Activated CD4-positive, alpha-beta memory T cell treated with anti-CD3 and anti-CD28 coated beads for 36 hours (primary cell): Measurements from ENCODE around the gene SLIT1. TPM values are rescaled to one million over a fixed set of nuclear protein-coding genes. Genes with fewer than 3 reads are reported as not detected.

Source experiments
- CTCF ChIA-PET: fragments of 350-600 bp; sonication (Branson Sonifier 250); formaldehyde crosslinking; loops from one replicate; lab custom pipeline; 2021; ENCODE audit warnings: antibody characterized with exemption, inconsistent platforms; lab: Charles Lee
- POLR2A ChIA-PET: fragments of 350-600 bp; sonication (Branson Sonifier 250); formaldehyde crosslinking; loops from one replicate; lab custom pipeline; 2021; ENCODE audit warnings: antibody characterized with exemption; lab: Charles Lee
- DNase-seq: peaks from one replicate; pipeline ENCODE4 v3.0.0-alpha.2; 2020
- H3K27ac Mint-ChIP-seq: one replicate; pipeline ENCODE4 v1.8.0; 2021; ENCODE audit warnings: mixed read lengths
- H3K27me3 Mint-ChIP-seq: one replicate; pipeline ENCODE4 v1.8.0; 2021; ENCODE audit warnings: mixed read lengths
- H3K36me3 Mint-ChIP-seq: one replicate; pipeline ENCODE4 v1.8.0; 2021; ENCODE audit warnings: mixed read lengths
- H3K4me1 Mint-ChIP-seq: one replicate; pipeline ENCODE4 v1.8.0; 2021; ENCODE audit warnings: low read depth, mixed read lengths
- H3K4me3 Mint-ChIP-seq: one replicate; pipeline ENCODE4 v1.8.0; 2021; ENCODE audit warnings: mild to moderate bottlenecking, mixed read lengths
- H3K9me3 Mint-ChIP-seq: one replicate; pipeline ENCODE4 v1.8.0; 2021; ENCODE audit warnings: mixed read lengths
- intact Hi-C: fragments of 100-400 bp; cut with micrococcal nuclease; formaldehyde crosslinking; loops from one replicate; pipeline ENCODE4 v1.15.1; 2023
- total RNA-seq, 2 experiments: library from RNA; stranded (reverse); gene quantifications; one replicate each; pipeline ENCODE4 v1.2.3, GENCODE V29; 2021

The SLIT1 gene
- total RNA-seq, 2 experiments from 2014 or later: 0.63 to 0.71 TPM

GRCh38 chr10:97101166-97101940, 84.4 kb downstream of the SLIT1 start:
- no peak overlapping the region for H3K4me3 Mint-ChIP-seq
- no peak for DNase-seq
- no peaks in the 10 kb centered on the region for H3K9me3 Mint-ChIP-seq
- POLR2A ChIA-PET: no interaction called here
- H3K27ac Mint-ChIP-seq: no peak overlapping the region
- CTCF ChIA-PET: interaction anchor here (1.0 kb wide), 1 partner anchor 16 kb away, joined by 4 read pairs; no protein-coding TSS in a partner anchor
- peaks cover 2% of the 10 kb centered on the region for H3K27me3 Mint-ChIP-seq
- no peaks in the 10 kb centered on the region for H3K36me3 Mint-ChIP-seq
- H3K4me1 Mint-ChIP-seq: peaks cover 7% of the 10 kb centered on the region
- intact Hi-C loops: no loop called here

GRCh38 chr10:97100657-97101056, 85.1 kb downstream of the SLIT1 start:
- intact Hi-C loops: no loop called here
- no peak overlapping the region for H3K27ac Mint-ChIP-seq
- H3K4me1 Mint-ChIP-seq: peaks cover 13% of the 10 kb centered on the region
- H3K27me3 Mint-ChIP-seq: peaks cover 2% of the 10 kb centered on the region
- CTCF ChIA-PET: no interaction called here
- no peaks in the 10 kb centered on the region for H3K36me3 Mint-ChIP-seq
- POLR2A ChIA-PET: no interaction called here
- no peaks in the 10 kb centered on the region for H3K9me3 Mint-ChIP-seq
- DNase-seq: no peak
- H3K4me3 Mint-ChIP-seq: no peak overlapping the region

- no peaks in the 10 kb centered on the region for H3K36me3 Mint-ChIP-seq
- intact Hi-C loops: no loop called here
- POLR2A ChIA-PET: no interaction called here
- peaks cover 13% of the 10 kb centered on the region for H3K4me1 Mint-ChIP-seq
- DNase-seq: no peak
- H3K9me3 Mint-ChIP-seq: no peaks in the 10 kb centered on the region
- no peak overlapping the region for H3K4me3 Mint-ChIP-seq
- H3K27ac Mint-ChIP-seq: no peak overlapping the region
- CTCF ChIA-PET: interaction anchor here (1.1 kb wide), 1 partner anchor 98 kb away, joined by 3 read pairs; no protein-coding TSS in a partner anchor
- H3K27me3 Mint-ChIP-seq: peaks cover 2% of the 10 kb centered on the region
These were observed 85.9 kb downstream of the SLIT1 start for GRCh38 chr10:97099868-97100267.

- ChIA-PET POLR2A (no interaction called here), CTCF (interaction anchor here (0.5 to 1.1 kb wide), 2 partner anchors 99 to 546 kb away, joined by 3 read pairs; no protein-coding TSS in a partner anchor)
- no peak overlapping the region for H3K27ac Mint-ChIP-seq
- peaks cover 13% of the 10 kb centered on the region for H3K4me1 Mint-ChIP-seq
- intact Hi-C loops: no loop called here
- H3K9me3 Mint-ChIP-seq: no peaks in the 10 kb centered on the region
- no peak for DNase-seq
- H3K27me3 Mint-ChIP-seq: peaks cover 6% of the 10 kb centered on the region
- H3K4me3 Mint-ChIP-seq: no peak overlapping the region
- no peaks in the 10 kb centered on the region for H3K36me3 Mint-ChIP-seq
These were observed 86.7 kb downstream of the SLIT1 start for GRCh38 chr10:97099089-97099488.

- ChIA-PET POLR2A (no interaction called here), CTCF (interaction anchor here (1.5 to 2.2 kb wide), 2 partner anchors 25 to 182 kb away, joined by 3 to 8 read pairs; no protein-coding TSS in a partner anchor)
- no peaks in the 10 kb centered on the region for H3K9me3 Mint-ChIP-seq
- H3K36me3 Mint-ChIP-seq: no peaks in the 10 kb centered on the region
- DNase-seq: no peak
- peaks cover 8% of the 10 kb centered on the region for H3K27me3 Mint-ChIP-seq
- H3K27ac Mint-ChIP-seq: no peak overlapping the region
- no peak overlapping the region for H3K4me3 Mint-ChIP-seq
- intact Hi-C loops: no loop called here
- peaks cover 13% of the 10 kb centered on the region for H3K4me1 Mint-ChIP-seq
These were observed 88.7 kb downstream of the SLIT1 start for GRCh38 chr10:97097084-97097433.

GRCh38 chr10:97096261-97097083, 89.3 kb downstream of the SLIT1 start:
- H3K36me3 Mint-ChIP-seq: no peaks in the 10 kb centered on the region
- ChIA-PET POLR2A (no interaction called here), CTCF (interaction anchor here (1.1 to 2.2 kb wide), 3 partner anchors 23 to 182 kb away, joined by 3 to 8 read pairs (median 3); no protein-coding TSS in a partner anchor)
- no peak overlapping the region for H3K27ac Mint-ChIP-seq
- H3K4me1 Mint-ChIP-seq: peaks cover 13% of the 10 kb centered on the region
- intact Hi-C loops: no loop called here
- H3K27me3 Mint-ChIP-seq: peaks cover 8% of the 10 kb centered on the region
- DNase-seq: peak; percentile 22
- H3K4me3 Mint-ChIP-seq: no peak overlapping the region
- no peaks in the 10 kb centered on the region for H3K9me3 Mint-ChIP-seq

- DNase-seq: no peak
- Mint-ChIP-seq H3K27ac (no peak overlapping the region), H3K9me3 (no peaks in the 10 kb centered on the region), H3K4me1 (peaks cover 13% of the 10 kb centered on the region), H3K27me3 (peaks cover 8% of the 10 kb centered on the region), H3K4me3 (no peak overlapping the region), H3K36me3 (no peaks in the 10 kb centered on the region)
- ChIA-PET POLR2A (no interaction called here), CTCF (interaction anchor here (1.1 kb wide), 1 partner anchor 23 kb away, joined by 3 read pairs; no protein-coding TSS in a partner anchor)
- intact Hi-C loops: no loop called here
These were observed 90.0 kb downstream of the SLIT1 start for GRCh38 chr10:97095701-97096260.

- H3K4me3 Mint-ChIP-seq: no peak overlapping the region
- no peaks in the 10 kb centered on the region for H3K36me3 Mint-ChIP-seq
- H3K9me3 Mint-ChIP-seq: no peaks in the 10 kb centered on the region
- CTCF ChIA-PET: interaction anchor here (1.3 to 2.1 kb wide), 2 partner anchors 17 to 18 kb away, joined by 4 to 6 read pairs; no protein-coding TSS in a partner anchor
- POLR2A ChIA-PET: no interaction called here
- peaks cover 25% of the 10 kb centered on the region for H3K27me3 Mint-ChIP-seq
- intact Hi-C loops: no loop called here
- no peaks in the 10 kb centered on the region for H3K4me1 Mint-ChIP-seq
- DNase-seq: no peak
- no peak overlapping the region for H3K27ac Mint-ChIP-seq
These were observed 95.1 kb downstream of the SLIT1 start for GRCh38 chr10:97090644-97091043.

GRCh38 chr10:97090035-97090434, 95.7 kb downstream of the SLIT1 start:
- no peak overlapping the region for H3K27ac Mint-ChIP-seq
- no peaks in the 10 kb centered on the region for H3K9me3 Mint-ChIP-seq
- intact Hi-C loops: no loop called here
- H3K4me1 Mint-ChIP-seq: no peaks in the 10 kb centered on the region
- H3K4me3 Mint-ChIP-seq: no peak overlapping the region
- H3K36me3 Mint-ChIP-seq: no peaks in the 10 kb centered on the region
- CTCF ChIA-PET: interaction anchor here (1.3 kb wide), 1 partner anchor 17 kb away, joined by 4 read pairs; no protein-coding TSS in a partner anchor
- DNase-seq: no peak
- peaks cover 26% of the 10 kb centered on the region for H3K27me3 Mint-ChIP-seq
- POLR2A ChIA-PET: no interaction called here

GRCh38 chr10:97089209-97089870, 96.4 kb downstream of the SLIT1 start:
- Mint-ChIP-seq H3K4me3 (no peak overlapping the region), H3K27me3 (peaks cover 23% of the 10 kb centered on the region), H3K9me3 (no peaks in the 10 kb centered on the region), H3K36me3 (no peaks in the 10 kb centered on the region), H3K4me1 (no peaks in the 10 kb centered on the region), H3K27ac (no peak overlapping the region)
- ChIA-PET CTCF (interaction anchor here (0.6 to 1.3 kb wide), 2 partner anchors 16 to 120 kb away, joined by 3 to 4 read pairs; no protein-coding TSS in a partner anchor), POLR2A (no interaction called here)
- intact Hi-C loops: no loop called here
- DNase-seq: no peak

- Mint-ChIP-seq H3K4me1 (no peaks in the 10 kb centered on the region), H3K36me3 (no peaks in the 10 kb centered on the region), H3K27ac (no peak overlapping the region), H3K9me3 (no peaks in the 10 kb centered on the region), H3K4me3 (no peak overlapping the region), H3K27me3 (peaks cover 22% of the 10 kb centered on the region)
- intact Hi-C loops: no loop called here
- no peak for DNase-seq
- CTCF ChIA-PET: interaction anchor here (1.0 kb wide), 1 partner anchor 148 kb away, joined by 3 read pairs; no protein-coding TSS in a partner anchor
- POLR2A ChIA-PET: no interaction called here
These were observed 98.5 kb downstream of the SLIT1 start for GRCh38 chr10:97087296-97087695.
